ENCODE results near the gene DAAM1.

GRCh38 chr14:59236195-59236594 lies 47.7 kb downstream of the DAAM1 start:
- TF ChIP-seq CTCF (IDR thresholded peaks at IDR 0.05) (no peak), EP300 (IDR thresholded peaks at IDR 0.05) (no peak), POLR2AphosphoS5 (IDR thresholded peaks at IDR 0.05) (no peak), POLR2A (IDR thresholded peaks at IDR 0.05) (no peak)

Measured in upper lobe of left lung (tissue), 4 donors.